ENCODE data around the gene HAL.
"Not testable (repeated sequence)": the region's sequence is repeated elsewhere in the genome, so short reads cannot be mapped to it uniquely, and the experiment has no call there.

Gene HAL

GRCh38 chr12:95978351-95978750 lies 17.8 kb downstream of the HAL start:
- DNase-seq (ENCODE audit: extremely low read depth in 1 of 2, low read depth in 1 of 2): no peak

GRCh38 chr12:95977764-95978305 lies 18.3 kb downstream of the HAL start:
- DNase-seq (ENCODE audit: extremely low read depth in 1 of 2, low read depth in 1 of 2): no peak

- DNase-seq (ENCODE audit: extremely low read depth in 1 of 2, low read depth in 1 of 2): no peak
These were observed 19.7 kb downstream of the HAL start for GRCh38 chr12:95976416-95976832.

- DNase-seq (ENCODE audit: extremely low read depth in 1 of 2, low read depth in 1 of 2): no peak
These were observed 20.7 kb downstream of the HAL start for GRCh38 chr12:95975491-95975890.

- DNase-seq (ENCODE audit: extremely low read depth in 1 of 2, low read depth in 1 of 2): no peak
These were observed 21.8 kb downstream of the HAL start for GRCh38 chr12:95974358-95974757.

GRCh38 chr12:95972832-95973456 lies 23.2 kb downstream of the HAL start:
- no peak for DNase-seq (ENCODE audit: extremely low read depth in 1 of 2, low read depth in 1 of 2)

GRCh38 chr12:95970905-95971304 lies 25.2 kb downstream of the HAL start:
- DNase-seq (ENCODE audit: extremely low read depth in 1 of 2, low read depth in 1 of 2): no peak

- DNase-seq (ENCODE audit: extremely low read depth in 1 of 2, low read depth in 1 of 2): not testable (repeated sequence)
These were observed 27.0 kb downstream of the HAL start for GRCh38 chr12:95969116-95969515.

- DNase-seq (ENCODE audit: extremely low read depth in 1 of 2, low read depth in 1 of 2): no peak
These were observed 28.8 kb downstream of the HAL start for GRCh38 chr12:95967301-95967700.

- DNase-seq (ENCODE audit: extremely low read depth in 1 of 2, low read depth in 1 of 2): no peak
These were observed 29.8 kb downstream of the HAL start for GRCh38 chr12:95966287-95966870.

GRCh38 chr12:95963096-95963495 lies 33.0 kb downstream of the HAL start:
- no peak for DNase-seq (ENCODE audit: extremely low read depth in 1 of 2, low read depth in 1 of 2)

GRCh38 chr12:95962222-95962621 lies 33.9 kb downstream of the HAL start:
- no peak for DNase-seq (ENCODE audit: extremely low read depth in 1 of 2, low read depth in 1 of 2)

GRCh38 chr12:95960241-95960640 lies 35.9 kb downstream of the HAL start:
- DNase-seq (ENCODE audit: extremely low read depth in 1 of 2, low read depth in 1 of 2): no peak

- DNase-seq (ENCODE audit: extremely low read depth in 1 of 2, low read depth in 1 of 2): no peak
These were observed 37.0 kb downstream of the HAL start for GRCh38 chr12:95959107-95959506.

- DNase-seq (ENCODE audit: extremely low read depth in 1 of 2, low read depth in 1 of 2): no peak
These were observed 39.5 kb downstream of the HAL start for GRCh38 chr12:95956557-95957145.

GRCh38 chr12:95955549-95956159 lies 40.5 kb downstream of the HAL start:
- no peak for DNase-seq (ENCODE audit: extremely low read depth in 1 of 2, low read depth in 1 of 2)

GRCh38 chr12:95953000-95953399 lies 43.1 kb downstream of the HAL start:
- no peak for DNase-seq (ENCODE audit: extremely low read depth in 1 of 2, low read depth in 1 of 2)

GRCh38 chr12:95951515-95951914 lies 44.6 kb downstream of the HAL start:
- no peak for DNase-seq (ENCODE audit: extremely low read depth in 1 of 2, low read depth in 1 of 2)

GRCh38 chr12:95949477-95950206 lies 46.5 kb downstream of the HAL start:
- no peak for DNase-seq (ENCODE audit: extremely low read depth in 1 of 2, low read depth in 1 of 2)

GRCh38 chr12:95944108-95944704 lies 51.9 kb downstream of the HAL start:
- DNase-seq (ENCODE audit: extremely low read depth in 1 of 2, low read depth in 1 of 2): no peak

All from activated CD8-positive, alpha-beta memory T cell treated with anti-CD3 and anti-CD28 coated beads for 1 hour (primary cell).